ENCODE measurements around the gene TRIM9. TPM values are rescaled to one million over a fixed set of nuclear protein-coding genes. Genes with fewer than 3 reads are reported as not detected.
A peak's percentile ranks its signal among the peaks of the same experiment; 100 is the strongest.

TRIM9 gene
- total and polyA plus RNA-seq, 2 experiments from 2014 or later = 4.4 to 6.2 TPM

DNA sequence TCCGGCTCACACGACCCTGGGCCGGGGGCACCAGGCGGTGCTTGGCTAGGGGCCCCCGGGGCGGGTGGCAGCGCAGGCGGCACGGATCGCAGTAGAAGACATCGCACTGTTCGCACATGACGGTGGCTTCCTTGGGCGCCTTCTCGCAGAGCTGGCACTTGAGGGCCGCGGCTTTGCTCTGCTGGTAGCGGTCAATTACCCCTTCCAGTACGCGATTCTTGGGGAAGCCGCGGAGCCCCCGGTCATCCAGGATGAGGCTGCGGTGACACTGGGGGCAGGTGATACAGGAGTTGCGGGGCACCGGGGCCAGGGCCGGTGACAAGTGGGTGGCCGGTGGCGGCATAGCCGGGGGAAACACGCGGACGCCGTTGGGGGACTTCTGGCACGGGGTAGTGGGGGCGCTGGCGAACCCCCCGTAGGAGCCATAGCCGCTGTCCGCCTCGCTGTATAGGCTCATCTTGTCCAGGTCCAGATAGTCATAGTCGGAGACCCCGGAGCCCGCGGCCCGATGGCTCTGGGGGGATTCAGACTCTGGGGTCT lies 553 bp downstream of the TRIM9 start (continued):
- no peak for TF ChIP-seq ZNF462 (CRISPR knock-in tag; IDR thresholded peaks at IDR 0.05)

- H3K9me3 Mint-ChIP-seq = no peaks in the 10 kb centered on the region
- Histone ChIP-seq H3K4me2 (peak overlapping the region; percentile 96), H3K27me3 (ENCODE audit: insufficient read depth) (peaks cover 58% of the 10 kb centered on the region), H3K4me3 (peak overlapping the region; percentile 79), H3K36me3 (ENCODE audit: insufficient read depth) (no peaks in the 10 kb centered on the region), H2AFZ (peak overlapping the region; percentile 96), H3K9me2 (ENCODE audit: insufficient read depth) (no peaks in the 10 kb centered on the region), H3K4me1 (ENCODE audit: insufficient read depth) (0 out of 2 replicates have a peak, but pooled peaks cover 11% of the 10 kb centered on the region), H4K20me1 (replicated peaks; ENCODE audit: insufficient read depth) (peaks cover 4% of the 10 kb centered on the region; the same call in 1 of the 2 replicates), H3F3A (replicated peaks; ENCODE audit: low read depth) (no peaks in the 10 kb centered on the region), H3K27ac (ENCODE audit: low read depth) (no peak overlapping the region), H3K79me2 (replicated peaks; ENCODE audit: insufficient read depth) (no peaks in the 10 kb centered on the region)
- H3K36me3 Mint-ChIP-seq (ENCODE audit: low read depth) = no peaks in the 10 kb centered on the region
- DNase-seq (ENCODE audit: low spot score) (peak; percentile 78), ATAC-seq (peak; percentile 34)
- no peak for TF ChIP-seq POLR2AphosphoS5 (IDR thresholded peaks at IDR 0.05; ENCODE audit: low read depth)
- TF ChIP-seq, protein P1, sequence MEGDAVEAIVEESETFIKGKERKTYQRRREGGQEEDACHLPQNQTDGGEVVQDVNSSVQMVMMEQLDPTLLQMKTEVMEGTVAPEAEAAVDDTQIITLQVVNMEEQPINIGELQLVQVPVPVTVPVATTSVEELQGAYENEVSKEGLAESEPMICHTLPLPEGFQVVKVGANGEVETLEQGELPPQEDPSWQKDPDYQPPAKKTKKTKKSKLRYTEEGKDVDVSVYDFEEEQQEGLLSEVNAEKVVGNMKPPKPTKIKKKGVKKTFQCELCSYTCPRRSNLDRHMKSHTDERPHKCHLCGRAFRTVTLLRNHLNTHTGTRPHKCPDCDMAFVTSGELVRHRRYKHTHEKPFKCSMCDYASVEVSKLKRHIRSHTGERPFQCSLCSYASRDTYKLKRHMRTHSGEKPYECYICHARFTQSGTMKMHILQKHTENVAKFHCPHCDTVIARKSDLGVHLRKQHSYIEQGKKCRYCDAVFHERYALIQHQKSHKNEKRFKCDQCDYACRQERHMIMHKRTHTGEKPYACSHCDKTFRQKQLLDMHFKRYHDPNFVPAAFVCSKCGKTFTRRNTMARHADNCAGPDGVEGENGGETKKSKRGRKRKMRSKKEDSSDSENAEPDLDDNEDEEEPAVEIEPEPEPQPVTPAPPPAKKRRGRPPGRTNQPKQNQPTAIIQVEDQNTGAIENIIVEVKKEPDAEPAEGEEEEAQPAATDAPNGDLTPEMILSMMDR (conservative IDR thresholded peaks at IDR 0.05; ENCODE audit: low read depth in 2 of 2) = peak; percentile 57 to 70
- TF ChIP-seq JUNB (IDR thresholded peaks at IDR 0.05; ENCODE audit: unreplicated experiment) = no peak
- peak; percentile 46 for TF ChIP-seq EZH2 (IDR thresholded peaks at IDR 0.05; ENCODE audit: low read depth, unreplicated experiment)
- peaks cover 16% of the 10 kb centered on the region for H3K4me1 Mint-ChIP-seq
- H3K27me3 Mint-ChIP-seq (ENCODE audit: insufficient read depth, low read depth, poor library complexity) = peaks cover 33% of the 10 kb centered on the region
- no peak overlapping the region for H3K27ac Mint-ChIP-seq
- peak overlapping the region; percentile 86 for H3K4me3 Mint-ChIP-seq
Measured at GRCh38 chr14:51093371-51094281, 1.3 kb downstream of the TRIM9 start.
